ENCODE data around the gene PHPT1. TPM values are rescaled to one million over a fixed set of nuclear protein-coding genes. Genes with fewer than 3 reads are reported as not detected.

Gene PHPT1
- total and polyA plus RNA-seq, 2 of the 13 experiments (the other 11 are each of a cell fraction or from before 2014, with no cell fraction given) = 189 to 192 TPM

DNA sequence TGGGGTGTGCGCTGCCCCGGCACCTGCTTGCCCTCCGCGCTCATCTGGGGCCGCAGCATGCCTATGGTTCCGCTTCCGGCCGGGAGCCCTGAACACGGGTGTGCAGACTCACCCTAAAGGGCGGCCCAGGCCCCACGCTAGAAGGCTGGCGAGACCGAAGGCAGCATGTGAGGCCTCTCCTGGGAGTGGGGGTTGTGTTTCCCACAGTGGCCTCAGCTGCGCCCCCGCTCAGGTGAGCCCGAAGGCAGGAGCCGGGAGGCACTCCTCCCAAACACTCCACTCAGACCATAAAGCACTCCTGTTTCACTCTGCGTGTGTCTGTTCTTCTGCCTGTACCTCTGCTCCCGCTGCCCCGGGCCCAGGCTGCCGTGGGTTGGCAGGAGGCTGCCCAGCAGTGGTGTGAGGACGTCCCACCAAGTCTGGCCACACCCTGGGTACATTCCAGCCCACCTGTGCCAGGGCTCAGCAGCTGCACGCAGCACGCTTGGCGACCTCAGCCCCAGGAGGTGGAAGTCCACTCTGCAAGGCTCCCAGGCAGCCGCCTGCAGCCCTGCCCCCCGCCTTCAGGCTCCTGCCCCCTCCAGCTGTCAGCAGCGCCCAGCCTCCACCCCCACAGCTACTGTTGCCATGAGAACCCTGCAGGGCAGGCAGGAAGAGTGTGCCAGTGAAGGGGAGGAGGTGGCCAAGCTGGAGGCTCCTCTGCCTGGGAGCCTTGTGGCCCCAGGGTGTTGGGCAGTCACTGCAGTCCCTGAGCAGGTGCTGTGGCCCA, 8.1 kb upstream of the PHPT1 start (continued):
- peak; percentile 58; the same call in 1 of the 2 replicates for TF ChIP-seq HNF4G (IDR thresholded peaks at IDR 0.05; ENCODE audit: borderline replicate concordance, low read depth, low read length)
- no peak for TF ChIP-seq HNF4G (CRISPR knock-in tag; IDR thresholded peaks at IDR 0.05; ENCODE audit: borderline replicate concordance, low read depth)
- no peak for TF ChIP-seq ZNF546 (CRISPR knock-in tag; conservative IDR thresholded peaks at IDR 0.05)
- 0 out of 2 replicates have a peak, but pooled peaks have one; percentile 64 for TF ChIP-seq BORCS8-MEF2B (CRISPR knock-in tag; IDR thresholded peaks at IDR 0.05)
- TF ChIP-seq ZNF776 (CRISPR knock-in tag; IDR thresholded peaks at IDR 0.05) = peak; percentile 62
- no peak for TF ChIP-seq ELF4 (CRISPR knock-in tag; IDR thresholded peaks at IDR 0.05; ENCODE audit: borderline replicate concordance)
- no peak for TF ChIP-seq NFE2L1 (CRISPR knock-in tag; IDR thresholded peaks at IDR 0.05; ENCODE audit: borderline replicate concordance)
- TF ChIP-seq ZSCAN22 (CRISPR knock-in tag; IDR thresholded peaks at IDR 0.05) = no peak
- no peak for TF ChIP-seq SMARCC2 (IDR thresholded peaks at IDR 0.05)
- TF ChIP-seq HNRNPK (IDR thresholded peaks at IDR 0.05; ENCODE audit: low read depth, low read length, poor library complexity, severe bottlenecking) = peak; percentile 56
- no peak for TF ChIP-seq PHF5A (CRISPR knock-in tag; IDR thresholded peaks at IDR 0.05; ENCODE audit: low read depth, unreplicated experiment)
- TF ChIP-seq NKX3-1 (CRISPR knock-in tag; IDR thresholded peaks at IDR 0.05) = no peak
- TF ChIP-seq KLF11 (CRISPR knock-in tag; IDR thresholded peaks at IDR 0.05) = no peak
- peak; percentile 100 for TF ChIP-seq AKAP8 (CRISPR knock-in tag; IDR thresholded peaks at IDR 0.05)
- no peak for TF ChIP-seq CHD4 (IDR thresholded peaks at IDR 0.05; ENCODE audit: borderline replicate concordance, low read length)
- TF ChIP-seq POLR2AphosphoS5 (IDR thresholded peaks at IDR 0.05; ENCODE audit: low read depth, low read length) = no peak; the same call in 1 of the 2 replicates
- TF ChIP-seq, protein P1, sequence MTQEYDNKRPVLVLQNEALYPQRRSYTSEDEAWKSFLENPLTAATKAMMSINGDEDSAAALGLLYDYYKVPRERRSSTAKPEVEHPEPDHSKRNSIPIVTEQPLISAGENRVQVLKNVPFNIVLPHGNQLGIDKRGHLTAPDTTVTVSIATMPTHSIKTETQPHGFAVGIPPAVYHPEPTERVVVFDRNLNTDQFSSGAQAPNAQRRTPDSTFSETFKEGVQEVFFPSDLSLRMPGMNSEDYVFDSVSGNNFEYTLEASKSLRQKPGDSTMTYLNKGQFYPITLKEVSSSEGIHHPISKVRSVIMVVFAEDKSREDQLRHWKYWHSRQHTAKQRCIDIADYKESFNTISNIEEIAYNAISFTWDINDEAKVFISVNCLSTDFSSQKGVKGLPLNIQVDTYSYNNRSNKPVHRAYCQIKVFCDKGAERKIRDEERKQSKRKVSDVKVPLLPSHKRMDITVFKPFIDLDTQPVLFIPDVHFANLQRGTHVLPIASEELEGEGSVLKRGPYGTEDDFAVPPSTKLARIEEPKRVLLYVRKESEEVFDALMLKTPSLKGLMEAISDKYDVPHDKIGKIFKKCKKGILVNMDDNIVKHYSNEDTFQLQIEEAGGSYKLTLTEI (CRISPR knock-in tag; conservative IDR thresholded peaks at IDR 0.05) = no peak
- TF ChIP-seq, protein P2, sequence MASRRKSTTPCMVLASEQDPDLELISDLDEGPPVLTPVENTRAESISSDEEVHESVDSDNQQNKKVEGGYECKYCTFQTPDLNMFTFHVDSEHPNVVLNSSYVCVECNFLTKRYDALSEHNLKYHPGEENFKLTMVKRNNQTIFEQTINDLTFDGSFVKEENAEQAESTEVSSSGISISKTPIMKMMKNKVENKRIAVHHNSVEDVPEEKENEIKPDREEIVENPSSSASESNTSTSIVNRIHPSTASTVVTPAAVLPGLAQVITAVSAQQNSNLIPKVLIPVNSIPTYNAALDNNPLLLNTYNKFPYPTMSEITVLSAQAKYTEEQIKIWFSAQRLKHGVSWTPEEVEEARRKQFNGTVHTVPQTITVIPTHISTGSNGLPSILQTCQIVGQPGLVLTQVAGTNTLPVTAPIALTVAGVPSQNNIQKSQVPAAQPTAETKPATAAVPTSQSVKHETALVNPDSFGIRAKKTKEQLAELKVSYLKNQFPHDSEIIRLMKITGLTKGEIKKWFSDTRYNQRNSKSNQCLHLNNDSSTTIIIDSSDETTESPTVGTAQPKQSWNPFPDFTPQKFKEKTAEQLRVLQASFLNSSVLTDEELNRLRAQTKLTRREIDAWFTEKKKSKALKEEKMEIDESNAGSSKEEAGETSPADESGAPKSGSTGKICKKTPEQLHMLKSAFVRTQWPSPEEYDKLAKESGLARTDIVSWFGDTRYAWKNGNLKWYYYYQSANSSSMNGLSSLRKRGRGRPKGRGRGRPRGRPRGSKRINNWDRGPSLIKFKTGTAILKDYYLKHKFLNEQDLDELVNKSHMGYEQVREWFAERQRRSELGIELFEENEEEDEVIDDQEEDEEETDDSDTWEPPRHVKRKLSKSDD (CRISPR knock-in tag; IDR thresholded peaks at IDR 0.05; ENCODE audit: low read depth) = no peak
- no peak for TF ChIP-seq SKI (IDR thresholded peaks at IDR 0.05; ENCODE audit: partially characterized antibody)
- no peak; the same call in 1 of the 2 replicates for TF ChIP-seq FOSL2 (CRISPR knock-in tag; IDR thresholded peaks at IDR 0.05)
- TF ChIP-seq, protein P3, sequence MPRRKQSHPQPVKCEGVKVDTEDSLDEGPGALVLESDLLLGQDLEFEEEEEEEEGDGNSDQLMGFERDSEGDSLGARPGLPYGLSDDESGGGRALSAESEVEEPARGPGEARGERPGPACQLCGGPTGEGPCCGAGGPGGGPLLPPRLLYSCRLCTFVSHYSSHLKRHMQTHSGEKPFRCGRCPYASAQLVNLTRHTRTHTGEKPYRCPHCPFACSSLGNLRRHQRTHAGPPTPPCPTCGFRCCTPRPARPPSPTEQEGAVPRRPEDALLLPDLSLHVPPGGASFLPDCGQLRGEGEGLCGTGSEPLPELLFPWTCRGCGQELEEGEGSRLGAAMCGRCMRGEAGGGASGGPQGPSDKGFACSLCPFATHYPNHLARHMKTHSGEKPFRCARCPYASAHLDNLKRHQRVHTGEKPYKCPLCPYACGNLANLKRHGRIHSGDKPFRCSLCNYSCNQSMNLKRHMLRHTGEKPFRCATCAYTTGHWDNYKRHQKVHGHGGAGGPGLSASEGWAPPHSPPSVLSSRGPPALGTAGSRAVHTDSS (CRISPR knock-in tag; conservative IDR thresholded peaks at IDR 0.05) = no peak
- 0 out of 2 replicates have a peak, but pooled peaks have one; percentile 20 for TF ChIP-seq DNMT1 (CRISPR knock-in tag; IDR thresholded peaks at IDR 0.05)
- no peak for TF ChIP-seq RAD21 (CRISPR knock-in tag; IDR thresholded peaks at IDR 0.05)
- TF ChIP-seq EZH2 (conservative IDR thresholded peaks at IDR 0.05; ENCODE audit: low read depth, low read length) = no peak
- no peak for TF ChIP-seq ZNF335 (CRISPR knock-in tag; IDR thresholded peaks at IDR 0.05)
- TF ChIP-seq ETV6 (CRISPR knock-in tag; conservative IDR thresholded peaks at IDR 0.05) = no peak

Measured in HepG2 (cell line).